Measurements from ENCODE around the gene ELFN1.

ELFN1 gene

GRCh38 chr7:1729183-1729582 is 59.1 kb downstream of the ELFN1 start:
- H3K4me3 Mint-ChIP-seq: no peak overlapping the region
- H3K27ac Mint-ChIP-seq: no peak overlapping the region
- no peaks in the 10 kb centered on the region for H3K9me3 Mint-ChIP-seq
- intact Hi-C loops (cut with micrococcal nuclease): no loop called here
- H3K4me1 Mint-ChIP-seq (ENCODE audit: low read depth): no peaks in the 10 kb centered on the region
- no peaks in the 10 kb centered on the region for H3K36me3 Mint-ChIP-seq (ENCODE audit: low read depth)
- peaks cover 13% of the 10 kb centered on the region for H3K27me3 Mint-ChIP-seq

- Mint-ChIP-seq H3K4me1 (ENCODE audit: low read depth) (no peaks in the 10 kb centered on the region), H3K9me3 (no peaks in the 10 kb centered on the region), H3K36me3 (ENCODE audit: low read depth) (no peaks in the 10 kb centered on the region), H3K27me3 (peaks cover 13% of the 10 kb centered on the region), H3K4me3 (no peak overlapping the region), H3K27ac (no peak overlapping the region)
- intact Hi-C loops (cut with micrococcal nuclease): no loop called here
These were observed 59.7 kb downstream of the ELFN1 start for GRCh38 chr7:1729773-1730172.

GRCh38 chr7:1732072-1732471 is 62.0 kb downstream of the ELFN1 start:
- Mint-ChIP-seq H3K4me1 (ENCODE audit: low read depth) (no peaks in the 10 kb centered on the region), H3K36me3 (ENCODE audit: low read depth) (no peaks in the 10 kb centered on the region), H3K9me3 (no peaks in the 10 kb centered on the region), H3K27ac (no peak overlapping the region), H3K4me3 (no peak overlapping the region), H3K27me3 (peaks cover 18% of the 10 kb centered on the region)
- intact Hi-C loops (cut with micrococcal nuclease): no loop called here

GRCh38 chr7:1732645-1733044 is 62.6 kb downstream of the ELFN1 start:
- Mint-ChIP-seq H3K9me3 (no peaks in the 10 kb centered on the region), H3K27ac (no peak overlapping the region), H3K4me3 (no peak overlapping the region), H3K27me3 (peaks cover 22% of the 10 kb centered on the region), H3K36me3 (ENCODE audit: low read depth) (no peaks in the 10 kb centered on the region), H3K4me1 (ENCODE audit: low read depth) (no peaks in the 10 kb centered on the region)
- intact Hi-C loops (cut with micrococcal nuclease): no loop called here

GRCh38 chr7:1733206-1733907 is 63.3 kb downstream of the ELFN1 start:
- intact Hi-C loops (cut with micrococcal nuclease): no loop called here

GRCh38 chr7:1733908-1734730 is 64.0 kb downstream of the ELFN1 start:
- Mint-ChIP-seq H3K27ac (no peak overlapping the region), H3K4me3 (no peak overlapping the region), H3K4me1 (ENCODE audit: low read depth) (peaks cover 8% of the 10 kb centered on the region), H3K27me3 (peaks cover 28% of the 10 kb centered on the region), H3K9me3 (no peaks in the 10 kb centered on the region), H3K36me3 (ENCODE audit: low read depth) (no peaks in the 10 kb centered on the region)
- intact Hi-C loops (cut with micrococcal nuclease): no loop called here

More at GRCh38 chr7:1733206-1733907, 63.3 kb downstream of the ELFN1 start:
- no peaks in the 10 kb centered on the region for H3K36me3 Mint-ChIP-seq (ENCODE audit: low read depth)
- H3K4me1 Mint-ChIP-seq (ENCODE audit: low read depth): peaks cover under 1% of the 10 kb centered on the region
- no peak overlapping the region for H3K4me3 Mint-ChIP-seq
- H3K27ac Mint-ChIP-seq: no peak overlapping the region
- H3K27me3 Mint-ChIP-seq: peaks cover 23% of the 10 kb centered on the region
- H3K9me3 Mint-ChIP-seq: no peaks in the 10 kb centered on the region

- Mint-ChIP-seq H3K4me3 (no peak overlapping the region), H3K36me3 (ENCODE audit: low read depth) (no peaks in the 10 kb centered on the region)
- intact Hi-C loops (cut with micrococcal nuclease): no loop called here
These were observed 65.2 kb downstream of the ELFN1 start for GRCh38 chr7:1735262-1735661.

GRCh38 chr7:1735806-1736483 is 65.9 kb downstream of the ELFN1 start:
- intact Hi-C loops (cut with micrococcal nuclease): no loop called here
- Mint-ChIP-seq H3K4me1 (ENCODE audit: low read depth) (peaks cover 10% of the 10 kb centered on the region), H3K36me3 (ENCODE audit: low read depth) (no peaks in the 10 kb centered on the region), H3K9me3 (no peaks in the 10 kb centered on the region), H3K27ac (no peak overlapping the region), H3K4me3 (no peak overlapping the region), H3K27me3 (peaks cover 33% of the 10 kb centered on the region)

More at GRCh38 chr7:1735262-1735661, 65.2 kb downstream of the ELFN1 start:
- no peaks in the 10 kb centered on the region for H3K9me3 Mint-ChIP-seq
- peaks cover 32% of the 10 kb centered on the region for H3K27me3 Mint-ChIP-seq
- no peak overlapping the region for H3K27ac Mint-ChIP-seq
- peaks cover 10% of the 10 kb centered on the region for H3K4me1 Mint-ChIP-seq (ENCODE audit: low read depth)

- no peaks in the 10 kb centered on the region for H3K9me3 Mint-ChIP-seq
- H3K4me1 Mint-ChIP-seq (ENCODE audit: low read depth): peaks cover 14% of the 10 kb centered on the region
- peaks cover 33% of the 10 kb centered on the region for H3K27me3 Mint-ChIP-seq
- no peaks in the 10 kb centered on the region for H3K36me3 Mint-ChIP-seq (ENCODE audit: low read depth)
- intact Hi-C loops (cut with micrococcal nuclease): no loop called here
- no peak overlapping the region for H3K27ac Mint-ChIP-seq
- H3K4me3 Mint-ChIP-seq: no peak overlapping the region
These were observed 66.4 kb downstream of the ELFN1 start for GRCh38 chr7:1736484-1736817.

- no peak overlapping the region for H3K27ac Mint-ChIP-seq
- H3K4me3 Mint-ChIP-seq: no peak overlapping the region
- peaks cover 15% of the 10 kb centered on the region for H3K4me1 Mint-ChIP-seq (ENCODE audit: low read depth)
- peaks cover 33% of the 10 kb centered on the region for H3K27me3 Mint-ChIP-seq
- intact Hi-C loops (cut with micrococcal nuclease): no loop called here
- H3K36me3 Mint-ChIP-seq (ENCODE audit: low read depth): no peaks in the 10 kb centered on the region
- no peaks in the 10 kb centered on the region for H3K9me3 Mint-ChIP-seq
These were observed 66.8 kb downstream of the ELFN1 start for GRCh38 chr7:1736830-1737229.

- no peaks in the 10 kb centered on the region for H3K36me3 Mint-ChIP-seq (ENCODE audit: low read depth)
- H3K27ac Mint-ChIP-seq: no peak overlapping the region
- peaks cover 19% of the 10 kb centered on the region for H3K4me1 Mint-ChIP-seq (ENCODE audit: low read depth)
- peaks cover 31% of the 10 kb centered on the region for H3K27me3 Mint-ChIP-seq
- no peak overlapping the region for H3K4me3 Mint-ChIP-seq
- intact Hi-C loops (cut with micrococcal nuclease): no loop called here
- no peaks in the 10 kb centered on the region for H3K9me3 Mint-ChIP-seq
These were observed 67.4 kb downstream of the ELFN1 start for GRCh38 chr7:1737523-1737922.

GRCh38 chr7:1737956-1738355 is 67.9 kb downstream of the ELFN1 start:
- intact Hi-C loops (cut with micrococcal nuclease): no loop called here
- no peak overlapping the region for H3K4me3 Mint-ChIP-seq
- H3K9me3 Mint-ChIP-seq: no peaks in the 10 kb centered on the region
- peaks cover 23% of the 10 kb centered on the region for H3K4me1 Mint-ChIP-seq (ENCODE audit: low read depth)
- no peaks in the 10 kb centered on the region for H3K36me3 Mint-ChIP-seq (ENCODE audit: low read depth)
- peaks cover 34% of the 10 kb centered on the region for H3K27me3 Mint-ChIP-seq
- no peak overlapping the region for H3K27ac Mint-ChIP-seq

GRCh38 chr7:1738511-1738910 is 68.4 kb downstream of the ELFN1 start:
- no peaks in the 10 kb centered on the region for H3K9me3 Mint-ChIP-seq
- peaks cover 27% of the 10 kb centered on the region for H3K4me1 Mint-ChIP-seq (ENCODE audit: low read depth)
- no peaks in the 10 kb centered on the region for H3K36me3 Mint-ChIP-seq (ENCODE audit: low read depth)
- H3K27ac Mint-ChIP-seq: no peak overlapping the region
- intact Hi-C loops (cut with micrococcal nuclease): no loop called here
- H3K4me3 Mint-ChIP-seq: no peak overlapping the region
- peaks cover 35% of the 10 kb centered on the region for H3K27me3 Mint-ChIP-seq

- Mint-ChIP-seq H3K27me3 (peaks cover 31% of the 10 kb centered on the region), H3K4me3 (no peak overlapping the region), H3K36me3 (ENCODE audit: low read depth) (no peaks in the 10 kb centered on the region), H3K9me3 (no peaks in the 10 kb centered on the region), H3K27ac (no peak overlapping the region), H3K4me1 (ENCODE audit: low read depth) (peaks cover 27% of the 10 kb centered on the region)
- intact Hi-C loops (cut with micrococcal nuclease): no loop called here
These were observed 68.9 kb downstream of the ELFN1 start for GRCh38 chr7:1738956-1739355.
